HepG2 (cell line): ENCODE measurements around the gene PASK. TPM values are rescaled to one million over a fixed set of nuclear protein-coding genes. Genes with fewer than 3 reads are reported as not detected.

Experiments
- AGO2 ChIP-seq: fragments of 200-400 bp; formaldehyde crosslinking; optimal IDR thresholded peaks from 2 replicates; pipeline ENCODE3; 2017; ENCODE audit warnings: mild to moderate bottlenecking, low read depth, low read length, moderate library complexity
- JUND ChIP-seq: sonication (generic); formaldehyde crosslinking; IDR thresholded peaks from 2 replicates; pipeline ENCODE4 v1.8.0; 2022; ENCODE audit warnings: mild to moderate bottlenecking, missing genetic modification reagents
- KLF13 ChIP-seq: sonication (generic); formaldehyde crosslinking; IDR thresholded peaks from 2 replicates; pipeline ENCODE4 v1.4.0; 2020; ENCODE audit warnings: mild to moderate bottlenecking, missing genetic modification reagents
- NFYC ChIP-seq: IDR thresholded peaks from 2 replicates; pipeline ENCODE4 v1.6.1; 2016; ENCODE audit warnings: missing genetic modification reagents, missing compliant biosample characterization
- PATZ1 ChIP-seq: sonication (generic); formaldehyde crosslinking; IDR thresholded peaks from 2 replicates; pipeline ENCODE4 v1.4.0; 2020; ENCODE audit warnings: missing genetic modification reagents
- PAX8 ChIP-seq: sonication (generic); formaldehyde crosslinking; IDR thresholded peaks from 2 replicates; pipeline ENCODE4 v1.8.0; 2022; ENCODE audit warnings: mild to moderate bottlenecking, missing genetic modification reagents, borderline replicate concordance
- RFX5 ChIP-seq: IDR thresholded peaks from 2 replicates; pipeline ENCODE4 v1.6.1; 2011; ENCODE audit warnings: low read depth, low read length, improper control_type of control experiment
- SMARCE1 ChIP-seq: fragments of 450-650 bp; IDR thresholded peaks from 2 replicates; pipeline ENCODE4 v1.6.1; 2017; ENCODE audit warnings: borderline replicate concordance
- SOX6 ChIP-seq, 2 experiments: fragments of 450-650 bp in 1 of 2; sonication (generic) in 1 of 2; formaldehyde crosslinking in 1 of 2; IDR thresholded peaks; 2 replicates each; pipeline versions ENCODE4 v1.4.0 to v1.6.1; 2017 to 2020; ENCODE audit warnings: antibody characterized with exemption in 1 of 2, mild to moderate bottlenecking in 1 of 2, missing genetic modification reagents in 1 of 2
- TEAD2 ChIP-seq: sonication (generic); formaldehyde crosslinking; IDR thresholded peaks from 2 replicates; pipeline ENCODE4 v1.9.0; 2021; ENCODE audit warnings: missing genetic modification reagents
- XBP1 ChIP-seq: sonication (generic); formaldehyde crosslinking; IDR thresholded peaks from 2 replicates; pipeline ENCODE4 v1.5.0; 2020; ENCODE audit warnings: missing genetic modification reagents
- ZBTB21 ChIP-seq: sonication (generic); formaldehyde crosslinking; IDR thresholded peaks from 2 replicates; pipeline ENCODE4 v1.4.0; 2020; ENCODE audit warnings: missing genetic modification reagents
- ZBTB26 ChIP-seq: IDR thresholded peaks from 2 replicates; pipeline ENCODE4 v1.6.1; 2016; ENCODE audit warnings: missing compliant biosample characterization, missing genetic modification reagents, borderline replicate concordance
- ZBTB4 ChIP-seq: sonication (generic); formaldehyde crosslinking; IDR thresholded peaks from 2 replicates; pipeline ENCODE4 v1.4.0; 2020; ENCODE audit warnings: missing genetic modification reagents, mild to moderate bottlenecking, borderline replicate concordance
- ZFY ChIP-seq: sonication (generic); formaldehyde crosslinking; IDR thresholded peaks from 2 replicates; pipeline ENCODE4 v1.4.0; 2020; ENCODE audit warnings: missing genetic modification reagents
- ZNF329 ChIP-seq: sonication (generic); formaldehyde crosslinking; IDR thresholded peaks from 2 replicates; pipeline ENCODE4 v1.9.0; 2021; ENCODE audit warnings: low read depth, mild to moderate bottlenecking, missing genetic modification reagents
- ZNF432 ChIP-seq: sonication (generic); formaldehyde crosslinking; IDR thresholded peaks from 2 replicates; pipeline ENCODE4 v1.5.0; 2020; ENCODE audit warnings: missing genetic modification reagents, mild to moderate bottlenecking, borderline replicate concordance
- ZNF576 ChIP-seq: sonication (generic); formaldehyde crosslinking; IDR thresholded peaks from 2 replicates; pipeline ENCODE4 v1.4.0; 2020; ENCODE audit warnings: mild to moderate bottlenecking, missing genetic modification reagents
- polyA plus RNA-seq, 8 experiments: library from polyadenylated mRNA; depleted of rRNA in 3 of 8; stranded (reverse) in 7 of 8; unstranded in 1 of 8; fragments of >200 nt; fragmentation: Illumina TruSeq in 4 of 8; extraction: Trizol in 4 of 8; gene quantifications; 2 replicates each; pipeline versions ENCODE4 v1.2.1 to v1.2.3, GENCODE V29; 2011 to 2016; ENCODE audit warnings: low read depth in 4 of 8, missing spikeins in 1 of 8, mixed read lengths in 1 of 8; ENCODE audit not compliant: insufficient read depth in 1 of 8
- total RNA-seq, 5 experiments: library from RNA; depleted of rRNA; stranded (reverse); fragments of >200 nt; fragmentation: Illumina TruSeq; extraction: Trizol; gene quantifications; 2 replicates each; pipeline ENCODE4 v1.2.3, GENCODE V29; 2016; ENCODE audit warnings: low read depth in 1 of 5
- TF ChIP-seq, protein P1 (sequence below): sonication (generic); formaldehyde crosslinking; conservative IDR thresholded peaks from 2 replicates; pipeline ENCODE4 v1.8.0; 2022; ENCODE audit warnings: missing genetic modification reagents
- TF ChIP-seq, protein P2 (sequence below): sonication (generic); formaldehyde crosslinking; IDR thresholded peaks from 2 replicates; pipeline ENCODE4 v1.5.0; 2020; ENCODE audit warnings: missing genetic modification reagents, mild to moderate bottlenecking, borderline replicate concordance

PASK gene
- total and polyA plus RNA-seq, 2 of the 13 experiments (the other 11 are each of a cell fraction or from before 2014, with no cell fraction given), result 6.9 to 17.0 TPM

- TF ChIP-seq ZNF432 (CRISPR knock-in tag) (no peak), ZBTB4 (CRISPR knock-in tag) (no peak), AGO2 (peak; percentile 51), ZNF329 (peak; percentile 39; the same call in 1 of the 2 replicates), SMARCE1 (no peak), ZBTB26 (CRISPR knock-in tag) (peak; percentile 17; the same call in 1 of the 2 replicates), ZNF576 (no peak), SOX6 (IDR thresholded peaks at IDR 0.05) (no peak), SOX6 (CRISPR knock-in tag; IDR thresholded peaks at IDR 0.05) (no peak; the same call in none of the 2 replicates), JUND (CRISPR knock-in tag) (no peak), KLF13 (CRISPR knock-in tag) (no peak), PATZ1 (CRISPR knock-in tag) (peak; percentile 70), NFYC (peak; percentile 92), XBP1 (CRISPR knock-in tag) (no peak), ZFY (CRISPR knock-in tag) (peak; percentile 88), RFX5 (peak; percentile 64; the same call in 1 of the 2 replicates), TEAD2 (CRISPR knock-in tag) (no peak), ZBTB21 (CRISPR knock-in tag) (no peak), PAX8 (no peak)
- TF ChIP-seq, protein P1, sequence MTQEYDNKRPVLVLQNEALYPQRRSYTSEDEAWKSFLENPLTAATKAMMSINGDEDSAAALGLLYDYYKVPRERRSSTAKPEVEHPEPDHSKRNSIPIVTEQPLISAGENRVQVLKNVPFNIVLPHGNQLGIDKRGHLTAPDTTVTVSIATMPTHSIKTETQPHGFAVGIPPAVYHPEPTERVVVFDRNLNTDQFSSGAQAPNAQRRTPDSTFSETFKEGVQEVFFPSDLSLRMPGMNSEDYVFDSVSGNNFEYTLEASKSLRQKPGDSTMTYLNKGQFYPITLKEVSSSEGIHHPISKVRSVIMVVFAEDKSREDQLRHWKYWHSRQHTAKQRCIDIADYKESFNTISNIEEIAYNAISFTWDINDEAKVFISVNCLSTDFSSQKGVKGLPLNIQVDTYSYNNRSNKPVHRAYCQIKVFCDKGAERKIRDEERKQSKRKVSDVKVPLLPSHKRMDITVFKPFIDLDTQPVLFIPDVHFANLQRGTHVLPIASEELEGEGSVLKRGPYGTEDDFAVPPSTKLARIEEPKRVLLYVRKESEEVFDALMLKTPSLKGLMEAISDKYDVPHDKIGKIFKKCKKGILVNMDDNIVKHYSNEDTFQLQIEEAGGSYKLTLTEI (CRISPR knock-in tag), result no peak
- TF ChIP-seq, protein P2, sequence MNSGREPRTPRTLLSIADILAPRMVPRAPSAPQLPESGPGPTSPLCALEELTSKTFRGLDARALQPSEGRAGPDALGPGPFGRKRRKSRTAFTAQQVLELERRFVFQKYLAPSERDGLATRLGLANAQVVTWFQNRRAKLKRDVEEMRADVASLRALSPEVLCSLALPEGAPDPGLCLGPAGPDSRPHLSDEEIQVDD (CRISPR knock-in tag), result no peak
Measured at GRCh38 chr2:241149925-241150659, 820 bp upstream of the PASK start, which contains the start of gene PPP1R7 (continued).
